HG03060 (cell line): Measurements from ENCODE around the gene GALNT11.

Source experiments
- ATAC-seq: cut with Tn5 transposase; IDR thresholded peaks from one replicate; pipeline ENCODE4 v1.9.1; 2021; ENCODE audit warnings: low read depth, moderate number of reproducible peaks; ENCODE audit not compliant: unreplicated experiment

Gene GALNT11

DNA sequence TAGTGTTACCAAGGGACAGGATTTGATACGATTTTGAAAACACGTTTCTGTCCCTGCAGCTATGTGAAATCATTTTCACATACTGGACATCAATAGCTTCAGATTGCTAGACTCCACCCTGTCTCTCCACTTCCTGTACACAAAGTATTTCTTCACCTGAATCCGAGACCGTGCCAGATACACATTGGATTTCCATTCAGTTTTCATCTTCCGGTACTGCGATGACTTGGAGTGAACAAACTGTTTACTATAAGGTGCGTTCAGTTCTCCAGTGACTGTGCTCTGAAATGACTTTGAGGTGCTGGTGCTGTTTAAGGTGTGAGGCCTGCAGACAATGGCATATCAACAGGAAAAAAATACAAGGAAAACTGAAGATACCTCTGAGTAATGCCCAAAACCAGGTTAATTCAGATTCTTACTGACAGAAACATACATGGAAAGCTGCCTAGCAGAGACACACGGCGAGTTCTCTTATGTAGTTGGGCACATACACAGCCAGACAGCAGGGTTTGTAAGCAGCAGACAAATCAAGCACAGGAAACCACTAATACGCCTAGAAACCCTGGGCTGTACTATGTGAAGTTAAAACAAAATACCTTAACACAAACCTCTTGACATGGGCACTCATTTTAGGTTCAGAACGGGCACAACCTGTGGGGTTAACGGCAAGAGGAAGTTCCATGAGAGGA lies 119.2 kb downstream of the GALNT11 start:
- no peak for ATAC-seq

DNA sequence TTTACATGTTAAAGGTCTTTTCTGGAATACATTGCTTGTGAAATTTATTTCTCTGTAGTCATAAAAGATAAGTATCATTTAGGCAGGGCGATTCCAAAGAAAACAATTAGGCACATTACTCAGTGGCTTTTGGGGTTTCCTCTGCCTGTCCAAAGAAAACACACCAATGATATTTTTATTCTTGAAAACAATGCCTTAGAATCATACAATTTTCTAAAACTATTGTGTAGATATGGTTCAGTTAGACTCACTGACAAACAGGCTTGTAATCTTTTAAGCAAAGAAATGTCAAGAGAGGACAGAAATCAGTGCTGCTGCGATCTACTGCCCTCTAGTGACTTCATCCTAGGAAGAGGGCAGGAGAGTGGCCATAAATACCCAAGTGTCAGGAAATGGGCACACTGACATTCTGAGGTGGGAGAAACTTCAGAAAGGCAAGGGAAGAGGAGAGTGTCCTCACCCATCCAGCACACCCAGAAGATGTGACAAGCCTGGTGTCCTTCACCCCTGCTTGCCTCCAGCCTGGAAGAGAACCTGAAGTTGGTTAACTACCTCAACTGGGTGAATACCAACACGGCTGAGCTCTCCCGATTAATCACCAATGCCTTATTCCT lies 120.5 kb downstream of the GALNT11 start:
- no peak for ATAC-seq

DNA sequence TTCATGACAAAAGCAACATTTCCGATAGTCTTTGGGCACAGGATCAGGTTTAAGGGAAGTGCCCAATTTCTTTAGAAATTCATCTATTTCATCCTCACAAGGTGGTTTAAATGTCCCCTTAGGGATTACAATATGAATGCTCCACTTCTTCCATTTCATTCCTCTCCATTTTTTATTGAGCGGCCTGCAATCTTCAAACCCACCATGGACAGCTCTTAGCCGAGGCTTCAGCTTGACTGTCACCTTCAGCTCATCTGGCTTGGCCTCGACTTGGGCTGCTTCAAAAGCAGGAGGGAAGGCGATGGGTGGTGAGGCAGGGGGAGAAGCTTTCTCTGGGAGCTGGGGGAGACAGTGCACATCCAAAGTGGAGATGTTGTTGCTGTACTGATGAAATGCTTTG lies 123.2 kb downstream of the GALNT11 start:
- no peak for ATAC-seq

DNA sequence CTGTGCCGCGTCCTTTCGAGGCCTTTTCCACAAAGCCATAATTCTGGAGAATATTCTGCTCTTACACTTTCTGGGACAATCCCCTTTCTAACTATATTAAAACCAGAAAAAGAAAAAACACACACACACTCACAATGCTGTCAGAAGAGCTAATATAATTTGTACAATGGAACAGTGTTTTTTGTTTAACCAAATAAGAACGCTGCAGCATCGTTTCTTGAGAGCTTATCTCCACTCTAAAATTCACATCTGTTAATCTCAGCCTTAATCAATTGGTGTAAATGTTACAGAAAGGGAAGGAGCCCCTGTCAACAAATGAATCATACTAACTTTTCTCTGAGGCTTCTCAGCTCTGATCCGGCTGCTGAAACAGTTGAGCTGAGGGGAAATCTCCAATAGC lies 123.9 kb downstream of the GALNT11 start:
- ATAC-seq: no peak

DNA sequence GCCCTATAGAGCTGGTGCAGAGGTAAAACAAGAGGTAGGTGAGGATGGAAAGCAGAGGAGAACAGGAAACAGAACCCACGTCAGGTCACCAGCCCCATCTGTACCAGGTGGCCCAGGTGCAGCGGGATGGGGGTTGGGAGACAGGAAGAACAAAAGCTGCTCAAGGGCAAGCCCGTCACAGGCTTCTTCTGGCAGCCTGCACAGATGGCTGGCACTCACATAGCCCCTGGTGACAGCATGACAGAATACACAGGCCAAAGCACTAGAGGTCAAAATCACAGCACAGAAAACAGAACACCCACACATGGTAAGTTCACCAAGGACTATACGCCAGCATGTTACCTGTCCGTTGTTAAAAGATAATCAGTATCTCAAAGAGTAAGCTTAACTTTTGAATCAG lies 126.8 kb downstream of the GALNT11 start:
- ATAC-seq: no peak

DNA sequence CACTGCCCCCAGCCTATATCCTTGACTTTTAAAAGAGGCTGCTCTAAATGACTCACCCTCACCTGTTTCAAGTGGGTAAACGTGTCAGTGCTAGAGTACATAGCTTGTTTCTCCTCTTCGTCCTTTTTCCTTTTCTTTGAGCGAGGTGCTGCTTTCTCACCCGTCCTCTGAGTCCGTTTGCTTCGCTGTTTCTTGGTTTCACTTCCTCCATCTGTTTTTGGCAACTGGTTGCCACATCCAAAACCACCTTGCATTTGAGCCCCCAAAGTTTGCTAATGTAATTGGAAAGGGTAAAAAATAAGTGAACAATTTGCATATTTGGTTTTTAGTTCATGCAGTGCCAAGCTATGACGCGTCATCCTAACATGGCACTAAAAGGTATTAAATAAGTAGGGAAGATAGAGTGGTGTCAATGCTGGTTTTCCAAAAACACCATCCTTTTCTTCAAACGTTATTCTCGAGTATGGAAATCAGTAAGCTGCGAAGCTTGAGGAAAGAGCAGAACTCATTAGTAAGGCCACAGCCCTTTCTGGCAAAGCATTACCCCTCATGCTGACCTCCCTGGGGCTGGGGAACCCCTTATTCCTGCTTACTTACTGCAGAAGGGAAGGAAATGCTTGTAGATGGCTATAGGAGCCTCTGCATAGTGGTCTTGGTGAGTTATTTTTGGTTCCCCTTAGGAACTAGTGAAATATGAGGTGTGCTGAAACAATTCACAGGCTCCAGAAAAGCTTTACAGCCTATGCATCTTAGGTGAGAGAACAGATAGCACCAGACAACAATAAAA lies 133.5 kb downstream of the GALNT11 start:
- peak; percentile 88 for ATAC-seq

DNA sequence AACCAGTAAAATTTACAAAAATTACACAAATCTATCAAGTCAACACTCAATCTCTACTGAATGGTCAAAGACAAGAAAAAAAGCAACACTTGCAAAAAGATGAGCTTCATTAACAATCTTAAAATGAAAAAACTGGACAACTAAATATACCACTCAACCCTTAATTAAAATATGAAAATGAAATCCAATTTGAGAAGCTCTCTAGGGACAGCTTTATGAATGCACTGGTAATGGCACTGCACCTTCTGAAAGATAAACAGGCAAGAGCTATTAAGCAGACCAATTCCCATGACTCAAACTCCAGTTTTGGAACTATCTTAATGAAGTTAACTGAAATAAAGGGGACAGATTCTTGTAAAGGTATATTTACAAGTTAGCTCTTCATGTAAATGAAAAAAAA lies 135.7 kb downstream of the GALNT11 start:
- no peak for ATAC-seq

DNA sequence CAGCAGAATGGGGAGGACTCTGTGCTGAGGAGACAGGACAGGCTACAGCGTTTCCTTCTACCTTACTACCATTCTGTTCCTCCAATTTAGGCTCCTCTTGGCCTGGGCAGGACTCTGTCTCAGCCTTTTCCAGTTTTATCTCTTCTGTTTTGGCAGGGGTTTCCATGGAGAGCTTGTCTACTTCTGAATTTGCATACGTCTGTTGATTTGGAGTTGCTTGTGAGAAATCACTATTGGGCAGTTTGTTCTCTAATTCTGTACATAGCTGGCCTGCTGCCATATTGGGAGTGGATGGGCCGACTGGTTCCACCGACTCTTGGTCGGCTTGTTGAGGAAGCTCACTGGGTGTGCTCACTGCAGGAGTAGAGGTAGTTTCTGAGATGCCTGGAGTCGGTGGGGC lies 136.8 kb downstream of the GALNT11 start:
- no peak for ATAC-seq
